SH-SY5Y (cell line): ENCODE measurements around the gene GPR152.

Source experiments
- GATA2 ChIP-seq: IDR thresholded peaks from 2 replicates; pipeline ENCODE4 v1.6.1; 2011; ENCODE audit warnings: mild to moderate bottlenecking, low read depth, low read length
- GATA3 ChIP-seq: IDR thresholded peaks from 2 replicates; pipeline ENCODE4 v1.6.1; 2011; ENCODE audit warnings: low read depth, mild to moderate bottlenecking, low read length, moderate library complexity

DNA sequence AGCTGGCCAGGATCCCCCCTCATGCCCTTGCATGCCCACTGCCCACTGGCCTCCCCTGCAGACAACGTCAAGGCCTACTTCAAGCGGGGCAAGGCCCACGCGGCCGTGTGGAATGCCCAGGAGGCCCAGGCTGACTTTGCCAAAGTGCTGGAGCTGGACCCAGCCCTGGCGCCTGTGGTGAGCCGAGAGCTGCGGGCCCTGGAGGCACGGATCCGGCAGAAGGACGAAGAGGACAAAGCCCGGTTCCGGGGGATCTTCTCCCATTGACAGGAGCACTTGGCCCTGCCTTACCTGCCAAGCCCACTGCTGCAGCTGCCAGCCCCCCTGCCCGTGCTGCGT, 38.2 kb upstream of the GPR152 start:
- TF ChIP-seq GATA2 (no peak), GATA3 (no peak)
